ENCODE measurements around the gene COLEC11. TPM values are rescaled to one million over a fixed set of nuclear protein-coding genes. Genes with fewer than 3 reads are reported as not detected.

COLEC11 gene
- total RNA-seq, 4 donors from 2014 or later = 2.1 to 19.1 (median 6.6) TPM

DNA sequence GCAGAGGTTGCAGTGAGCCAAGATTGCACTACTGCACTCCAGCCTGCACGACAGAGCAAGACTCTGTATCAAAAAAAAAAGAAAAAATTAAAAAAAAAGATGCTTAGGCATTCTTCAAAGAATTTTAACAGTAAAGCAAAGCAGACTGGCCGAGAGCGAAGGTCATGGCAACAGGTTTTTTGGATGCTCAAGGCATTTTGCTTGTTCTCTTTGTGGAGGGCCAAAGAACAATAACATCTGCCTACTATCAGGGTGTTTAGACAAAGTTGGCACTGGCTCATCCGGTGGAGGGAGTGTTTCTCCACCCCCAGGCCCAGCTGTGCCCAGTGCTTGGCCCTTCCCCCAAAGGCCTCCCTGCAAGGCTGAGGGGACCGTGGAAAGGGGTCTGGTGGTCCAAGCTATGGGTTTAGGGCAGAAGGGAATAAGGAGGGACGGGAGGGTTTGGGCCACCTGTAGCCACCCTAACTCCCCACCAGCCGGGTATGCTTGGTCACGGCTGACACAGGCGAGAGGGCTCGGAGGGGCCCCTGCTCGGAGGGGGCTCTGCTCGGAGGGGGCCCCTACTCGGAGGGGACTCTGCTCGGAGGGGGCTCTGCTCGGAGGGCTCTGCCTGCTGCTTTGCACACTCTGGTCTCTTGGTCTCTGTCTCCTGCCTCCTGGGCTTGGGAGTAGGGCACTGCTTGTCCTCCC lies 36.4 kb downstream of the COLEC11 start:
- TF ChIP-seq POLR2A (IDR thresholded peaks at IDR 0.05; ENCODE audit: low read depth) (no peak), EP300 (IDR thresholded peaks at IDR 0.05) (no peak), POLR2AphosphoS5 (IDR thresholded peaks at IDR 0.05) (no peak)
- TF ChIP-seq, protein P1, sequence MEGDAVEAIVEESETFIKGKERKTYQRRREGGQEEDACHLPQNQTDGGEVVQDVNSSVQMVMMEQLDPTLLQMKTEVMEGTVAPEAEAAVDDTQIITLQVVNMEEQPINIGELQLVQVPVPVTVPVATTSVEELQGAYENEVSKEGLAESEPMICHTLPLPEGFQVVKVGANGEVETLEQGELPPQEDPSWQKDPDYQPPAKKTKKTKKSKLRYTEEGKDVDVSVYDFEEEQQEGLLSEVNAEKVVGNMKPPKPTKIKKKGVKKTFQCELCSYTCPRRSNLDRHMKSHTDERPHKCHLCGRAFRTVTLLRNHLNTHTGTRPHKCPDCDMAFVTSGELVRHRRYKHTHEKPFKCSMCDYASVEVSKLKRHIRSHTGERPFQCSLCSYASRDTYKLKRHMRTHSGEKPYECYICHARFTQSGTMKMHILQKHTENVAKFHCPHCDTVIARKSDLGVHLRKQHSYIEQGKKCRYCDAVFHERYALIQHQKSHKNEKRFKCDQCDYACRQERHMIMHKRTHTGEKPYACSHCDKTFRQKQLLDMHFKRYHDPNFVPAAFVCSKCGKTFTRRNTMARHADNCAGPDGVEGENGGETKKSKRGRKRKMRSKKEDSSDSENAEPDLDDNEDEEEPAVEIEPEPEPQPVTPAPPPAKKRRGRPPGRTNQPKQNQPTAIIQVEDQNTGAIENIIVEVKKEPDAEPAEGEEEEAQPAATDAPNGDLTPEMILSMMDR (IDR thresholded peaks at IDR 0.05) = no peak
- intact Hi-C loops (cut with DNase I) = no loop called here
- no peak overlapping the region for H3K4me3 ChIP-seq
- H3K36me3 ChIP-seq = no peaks in the 10 kb centered on the region
- no peak overlapping the region for H3K27ac ChIP-seq (replicated peaks in 1 of 4)
- no peaks in the 10 kb centered on the region for H3K27me3 ChIP-seq
- WGBS = 84% methylated on average over 15 of the region's 15 CpGs
- DNase-seq (ENCODE audit: extremely low spot score) = no peak
- no peaks in the 10 kb centered on the region for H3K9me3 ChIP-seq
- peaks cover 4 to 27% (median 23%) of the 10 kb centered on the region in 4 donors for H3K4me1 ChIP-seq

DNA sequence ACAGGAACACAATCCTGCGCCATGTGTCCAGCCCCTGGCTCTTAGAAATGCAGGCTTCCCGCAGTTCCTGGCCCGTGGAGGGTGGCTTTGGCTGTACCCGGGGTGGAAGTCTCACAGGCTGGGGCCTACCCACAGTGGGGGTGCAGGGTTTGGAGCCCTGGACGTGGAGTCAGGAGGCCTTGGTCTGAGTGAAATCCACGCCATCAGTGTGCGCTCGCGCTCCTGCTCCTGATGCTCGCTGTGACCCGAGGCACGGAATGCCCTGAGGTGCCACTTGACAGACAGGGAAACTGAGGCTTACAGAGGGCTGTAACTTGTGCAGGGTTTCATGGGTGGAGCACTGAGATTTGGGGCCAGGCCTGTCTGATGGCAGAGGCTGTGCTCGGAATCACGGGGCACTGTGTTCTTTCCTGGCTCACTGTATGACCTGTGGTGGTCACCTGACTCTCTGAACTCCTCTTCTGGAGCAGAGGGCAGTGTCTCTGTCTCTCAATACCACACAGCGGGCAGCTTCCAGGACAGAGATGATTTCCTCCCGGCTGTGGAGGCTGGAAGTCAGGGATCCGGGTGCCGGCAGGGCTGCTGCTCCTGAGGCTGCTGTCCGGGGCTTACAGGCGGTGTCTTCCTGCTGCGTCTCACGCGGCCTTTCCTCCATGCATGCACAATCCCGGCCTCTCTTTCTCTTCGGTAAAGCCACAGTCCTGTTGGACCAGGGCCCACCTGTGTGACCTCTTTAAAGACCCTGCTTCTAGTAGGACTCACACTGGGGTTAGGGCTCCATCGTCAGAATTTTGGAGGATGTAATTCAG lies 37.1 kb downstream of the COLEC11 start:
- H3K9me3 ChIP-seq = no peaks in the 10 kb centered on the region
- H3K4me3 ChIP-seq = no peak overlapping the region
- no peak overlapping the region for H3K27ac ChIP-seq (replicated peaks in 1 of 4)
- no peaks in the 10 kb centered on the region for H3K27me3 ChIP-seq
- peaks cover 0 to 23% (median 19%) of the 10 kb centered on the region in 4 donors for H3K4me1 ChIP-seq
- TF ChIP-seq POLR2AphosphoS5 (IDR thresholded peaks at IDR 0.05) (no peak), EP300 (IDR thresholded peaks at IDR 0.05) (no peak), POLR2A (IDR thresholded peaks at IDR 0.05; ENCODE audit: low read depth) (no peak)
- TF ChIP-seq, protein P1 (IDR thresholded peaks at IDR 0.05) = no peak
- WGBS = 91% methylated on average over 17 of the region's 26 CpGs
- intact Hi-C loops (cut with DNase I) = no loop called here
- DNase-seq (ENCODE audit: extremely low spot score) = no peak
- no peaks in the 10 kb centered on the region for H3K36me3 ChIP-seq

DNA sequence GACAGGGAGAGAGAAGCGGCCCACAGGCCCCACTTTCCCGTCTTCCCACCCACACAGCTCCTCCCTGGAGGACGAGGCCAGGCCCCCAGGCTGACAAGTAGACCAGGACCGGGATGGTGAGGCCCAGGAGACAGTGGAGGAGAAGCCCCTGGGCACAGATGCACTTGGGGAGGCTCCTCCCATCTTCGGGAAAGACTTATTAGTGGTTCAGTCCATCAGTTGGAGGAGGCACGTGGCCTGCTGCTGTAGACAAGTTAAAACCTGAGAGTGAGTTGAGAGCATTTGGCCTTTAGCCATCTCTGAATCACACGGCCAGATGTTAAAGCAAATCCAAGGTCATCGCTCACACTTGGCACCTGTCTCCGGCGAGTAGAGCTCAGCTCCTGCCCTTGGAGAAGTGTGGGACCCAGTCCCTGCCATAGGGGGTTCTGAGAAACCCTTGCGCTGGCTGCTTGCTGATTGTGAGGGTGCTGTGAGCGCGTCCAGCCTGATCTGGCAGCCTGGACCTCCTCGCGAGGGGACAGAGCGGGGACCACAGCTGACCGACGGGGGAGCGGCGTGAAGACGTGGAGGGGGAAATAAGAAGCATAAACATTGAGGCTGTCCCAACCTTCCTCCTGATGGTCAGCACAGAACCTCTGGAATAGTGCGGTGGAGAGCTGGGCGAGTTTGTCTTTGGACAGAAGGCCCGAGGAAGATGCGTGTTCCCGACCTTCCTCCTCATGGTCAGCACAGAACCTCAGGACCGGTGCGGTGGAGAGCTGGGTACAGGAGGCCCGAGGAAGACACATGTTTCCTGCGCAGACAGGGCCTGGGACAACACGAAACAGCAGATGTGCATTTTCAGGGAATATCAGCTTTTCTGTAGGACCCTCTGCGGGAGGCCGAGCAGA lies 38.4 kb downstream of the COLEC11 start:
- no peaks in the 10 kb centered on the region for H3K27me3 ChIP-seq
- no peak overlapping the region for H3K27ac ChIP-seq (replicated peaks in 1 of 4)
- 82% methylated on average over 28 of the region's 33 CpGs for WGBS
- no peaks in the 10 kb centered on the region for H3K36me3 ChIP-seq
- no peak for TF ChIP-seq POLR2A (IDR thresholded peaks at IDR 0.05; ENCODE audit: low read depth)
- TF ChIP-seq, protein P1 (IDR thresholded peaks at IDR 0.05) = no peak
- no peak for TF ChIP-seq POLR2AphosphoS5 (IDR thresholded peaks at IDR 0.05)
- TF ChIP-seq EP300 (IDR thresholded peaks at IDR 0.05) = no peak
- H3K9me3 ChIP-seq = no peaks in the 10 kb centered on the region
- peaks cover 0 to 20% (median 17%) of the 10 kb centered on the region in 4 donors for H3K4me1 ChIP-seq
- H3K4me3 ChIP-seq = no peak overlapping the region
- intact Hi-C loops (cut with DNase I) = no loop called here
- no peak for DNase-seq (ENCODE audit: extremely low spot score)

DNA sequence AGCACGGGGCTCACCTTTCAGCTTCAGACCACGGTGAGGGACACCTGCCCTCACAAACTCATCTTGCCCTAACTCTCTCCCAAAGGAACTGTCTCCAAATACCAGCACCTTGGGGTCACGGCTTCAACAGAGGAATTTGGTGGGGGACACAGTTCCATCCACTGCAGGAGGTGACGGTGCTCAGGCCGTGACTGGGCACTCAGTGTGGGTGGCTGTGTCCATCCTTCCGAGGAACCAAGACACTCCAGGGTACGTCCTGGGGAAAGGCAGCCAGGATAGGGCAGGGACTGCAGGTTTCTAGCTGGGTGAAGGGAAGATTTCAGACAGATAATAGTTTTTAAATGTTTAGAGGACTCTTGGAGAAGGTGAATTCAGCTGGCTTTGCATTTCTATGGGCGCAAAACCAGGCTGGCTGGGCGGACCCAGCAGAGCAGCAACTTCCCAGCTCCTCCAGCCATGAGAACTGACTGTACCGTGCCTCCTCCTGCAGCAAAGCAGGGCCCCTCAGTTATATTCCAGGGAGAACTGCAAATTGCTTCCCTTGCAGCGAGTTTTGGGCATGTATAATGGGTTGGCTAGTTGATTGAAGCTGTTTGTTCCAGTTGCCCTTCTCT lies 39.2 kb downstream of the COLEC11 start:
- intact Hi-C loops (cut with DNase I) = no loop called here
- Histone ChIP-seq H3K4me3 (no peak overlapping the region), H3K27me3 (no peaks in the 10 kb centered on the region), H3K36me3 (no peaks in the 10 kb centered on the region), H3K4me1 (peaks cover 0 to 18% (median 10%) of the 10 kb centered on the region in 4 donors), H3K27ac (replicated peaks in 1 of 4) (no peak overlapping the region), H3K9me3 (no peaks in the 10 kb centered on the region)
- no peak for DNase-seq (ENCODE audit: extremely low spot score)
- TF ChIP-seq POLR2A (IDR thresholded peaks at IDR 0.05; ENCODE audit: low read depth) = no peak
- no peak for TF ChIP-seq POLR2AphosphoS5 (IDR thresholded peaks at IDR 0.05)
- TF ChIP-seq EP300 (IDR thresholded peaks at IDR 0.05) = no peak
- TF ChIP-seq, protein P1 (IDR thresholded peaks at IDR 0.05) = no peak
- 84% methylated on average over 11 of the region's 11 CpGs for WGBS

Measured in esophagus muscularis mucosa (tissue), 4 donors.